NCI-H128 (cell line): ENCODE data around the gene HHLA2.
"Not testable (repeated sequence)": the region's sequence is repeated elsewhere in the genome, so short reads cannot be mapped to it uniquely, and the experiment has no call there.

Experiments used
- DNase-seq: peaks from one replicate; lab custom pipeline; 2025; ENCODE audit not compliant: unreplicated experiment; lab: John Stamatoyannopoulos, UW

Gene HHLA2, protein sequence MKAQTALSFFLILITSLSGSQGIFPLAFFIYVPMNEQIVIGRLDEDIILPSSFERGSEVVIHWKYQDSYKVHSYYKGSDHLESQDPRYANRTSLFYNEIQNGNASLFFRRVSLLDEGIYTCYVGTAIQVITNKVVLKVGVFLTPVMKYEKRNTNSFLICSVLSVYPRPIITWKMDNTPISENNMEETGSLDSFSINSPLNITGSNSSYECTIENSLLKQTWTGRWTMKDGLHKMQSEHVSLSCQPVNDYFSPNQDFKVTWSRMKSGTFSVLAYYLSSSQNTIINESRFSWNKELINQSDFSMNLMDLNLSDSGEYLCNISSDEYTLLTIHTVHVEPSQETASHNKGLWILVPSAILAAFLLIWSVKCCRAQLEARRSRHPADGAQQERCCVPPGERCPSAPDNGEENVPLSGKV

DNA sequence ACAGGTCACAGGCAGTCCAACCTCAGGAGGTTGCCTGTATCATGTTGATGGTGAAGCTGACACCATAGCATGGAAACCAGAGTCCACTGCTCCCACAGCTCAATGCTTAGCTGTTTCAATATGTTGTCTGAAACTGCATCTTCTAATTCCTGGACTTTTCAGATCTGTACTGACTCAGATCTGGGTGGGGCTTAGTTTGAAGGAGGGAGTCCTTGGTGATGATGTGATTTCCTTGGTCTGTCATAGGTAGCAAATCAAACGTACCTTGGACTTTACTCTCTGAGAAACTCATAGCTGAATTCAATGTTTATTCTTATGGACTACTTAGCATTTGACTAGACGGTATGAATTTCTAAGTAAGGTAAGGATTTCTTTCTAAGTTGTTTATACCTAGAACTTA is at the start of gene HHLA2:
Gene HHLA2 (plus strand): TSS at position 310 of the 400 bp plus-strand sequence. CDS start 55,266 bp downstream, outside the sequence.
- no peak for DNase-seq

DNA sequence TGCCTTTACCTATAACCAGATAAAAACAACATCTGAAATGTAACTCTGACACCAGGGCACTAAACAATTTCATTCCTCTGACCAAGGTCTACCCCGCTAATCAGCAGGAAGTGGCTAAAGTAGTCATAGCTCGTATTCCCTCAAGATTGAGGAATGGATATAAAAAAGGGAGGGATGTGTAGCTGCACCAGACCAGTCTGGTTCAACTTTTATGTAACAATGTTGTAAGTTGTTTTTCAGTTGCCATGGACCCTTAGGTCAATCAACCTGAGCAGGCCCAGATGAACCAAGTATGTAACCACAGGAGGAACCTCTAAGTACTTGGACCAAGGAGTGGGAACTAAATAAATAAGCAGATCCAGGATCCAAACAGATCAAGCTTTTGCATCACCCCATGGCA is 45.7 kb upstream of the HHLA2 start:
- DNase-seq = no peak

GRCh38 chr3:108251265-108251664 is 45.1 kb upstream of the HHLA2 start:
- no peak for DNase-seq

GRCh38 chr3:108251844-108252243 is 44.5 kb upstream of the HHLA2 start:
- DNase-seq = no peak

DNA sequence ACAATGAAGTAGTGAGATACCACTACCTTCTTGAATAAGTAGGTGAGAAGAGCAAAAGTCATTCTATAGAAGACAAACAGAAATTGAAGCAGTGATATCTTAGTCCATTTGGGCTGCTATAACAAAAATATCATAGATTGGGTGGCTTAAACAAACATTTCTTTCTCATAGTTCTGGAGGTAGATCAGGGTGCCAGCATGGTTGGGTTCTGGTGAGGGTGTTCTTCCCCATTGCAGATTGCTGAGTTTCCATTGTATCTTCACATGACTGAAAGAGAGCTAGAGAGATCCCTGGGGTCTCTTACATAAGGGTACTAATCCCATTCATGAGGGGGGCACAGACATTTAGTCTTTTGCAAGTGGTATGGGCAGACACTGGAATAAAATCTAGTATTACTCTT is 41.2 kb upstream of the HHLA2 start:
- no peak for DNase-seq

- not testable (repeated sequence) for DNase-seq
Measured at GRCh38 chr3:108264534-108265298, 31.6 kb upstream of the HHLA2 start.

- not testable (repeated sequence) for DNase-seq
Measured at GRCh38 chr3:108268235-108268634, 28.1 kb upstream of the HHLA2 start.

GRCh38 chr3:108271626-108272025 is 24.7 kb upstream of the HHLA2 start:
- no peak for DNase-seq

GRCh38 chr3:108279066-108279465 is 17.3 kb upstream of the HHLA2 start:
- not testable (repeated sequence) for DNase-seq

DNA sequence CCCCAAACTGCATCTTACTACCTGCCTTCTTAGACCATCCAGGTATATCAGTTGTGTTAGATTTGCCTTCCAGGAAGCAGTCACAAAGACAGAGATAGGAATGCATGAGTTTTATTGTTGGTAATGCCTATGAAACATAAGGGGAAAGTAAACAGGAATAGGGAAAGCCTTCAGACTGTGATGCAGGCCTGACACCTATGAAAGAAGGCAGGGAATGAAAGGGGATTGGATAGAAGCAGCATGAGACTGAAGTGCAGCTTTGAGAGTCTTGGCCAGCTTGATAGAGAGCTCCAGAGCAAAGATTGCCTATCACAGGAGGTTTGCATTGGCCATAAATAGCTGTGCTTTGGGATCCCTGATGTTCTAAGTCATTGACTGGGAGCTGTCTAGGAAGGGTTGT is 15.9 kb upstream of the HHLA2 start:
- DNase-seq = no peak

DNA sequence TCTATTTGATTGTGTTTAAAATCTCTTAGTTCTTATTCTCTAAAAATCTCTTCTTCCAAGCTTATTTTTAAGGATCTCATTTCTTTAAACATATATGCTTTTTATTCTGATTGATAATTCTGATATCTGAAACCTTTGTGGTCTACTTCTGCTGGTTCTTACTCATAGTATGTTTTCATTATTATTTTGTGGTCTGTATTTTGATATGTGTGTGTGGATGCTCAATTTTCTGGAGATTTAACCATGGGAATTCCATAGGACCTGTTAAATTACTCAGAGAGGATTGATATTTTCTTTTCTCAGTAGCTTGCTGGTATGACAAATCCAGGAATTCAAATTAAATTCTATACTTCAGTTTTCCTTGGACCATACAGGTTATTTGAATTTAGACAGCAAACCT is 14.7 kb upstream of the HHLA2 start:
- no peak for DNase-seq

DNA sequence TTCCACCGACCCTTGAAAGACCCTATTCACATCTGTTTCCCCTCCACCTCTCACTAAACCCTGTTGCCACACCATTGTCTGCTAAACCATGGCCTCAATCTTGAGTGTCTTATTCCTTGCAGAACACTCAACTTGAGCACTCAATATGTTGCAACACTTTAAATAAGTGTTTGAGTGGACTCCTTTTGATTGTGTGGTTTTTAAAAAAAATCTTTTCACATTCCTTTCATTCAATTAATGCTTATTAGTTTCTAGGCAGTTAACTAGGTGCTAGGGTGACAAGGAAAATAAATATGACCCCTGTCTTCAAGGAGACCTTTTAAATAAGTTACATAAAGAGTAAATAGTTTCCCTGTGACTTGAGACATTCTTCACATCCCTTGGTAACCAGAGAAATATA is 13.3 kb upstream of the HHLA2 start:
- DNase-seq = no peak

GRCh38 chr3:108283989-108284388 is 12.4 kb upstream of the HHLA2 start:
- DNase-seq = no peak

GRCh38 chr3:108285176-108285575 is 11.2 kb upstream of the HHLA2 start:
- DNase-seq = no peak

DNA sequence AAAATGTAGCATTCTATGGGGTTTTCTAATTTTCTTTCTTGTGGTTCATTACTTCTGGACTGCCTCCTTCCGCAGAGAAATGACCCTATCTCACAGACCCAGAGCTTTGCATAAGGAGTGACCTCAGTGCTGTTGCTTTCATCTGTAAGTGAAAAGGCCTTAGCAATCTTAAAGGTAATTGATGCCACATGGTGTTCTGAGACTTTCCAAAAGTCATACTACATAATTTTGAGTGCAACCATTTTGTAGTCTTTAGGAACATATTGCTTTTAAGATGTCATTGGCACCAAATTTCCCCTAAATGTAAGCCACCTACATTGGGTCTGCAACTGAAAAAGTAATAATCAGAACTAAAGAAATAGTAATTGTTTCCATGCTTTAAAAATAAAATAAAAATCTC is 9.2 kb upstream of the HHLA2 start:
- DNase-seq = no peak

GRCh38 chr3:108288193-108288592 is 8.2 kb upstream of the HHLA2 start:
- DNase-seq = not testable (repeated sequence)

DNA sequence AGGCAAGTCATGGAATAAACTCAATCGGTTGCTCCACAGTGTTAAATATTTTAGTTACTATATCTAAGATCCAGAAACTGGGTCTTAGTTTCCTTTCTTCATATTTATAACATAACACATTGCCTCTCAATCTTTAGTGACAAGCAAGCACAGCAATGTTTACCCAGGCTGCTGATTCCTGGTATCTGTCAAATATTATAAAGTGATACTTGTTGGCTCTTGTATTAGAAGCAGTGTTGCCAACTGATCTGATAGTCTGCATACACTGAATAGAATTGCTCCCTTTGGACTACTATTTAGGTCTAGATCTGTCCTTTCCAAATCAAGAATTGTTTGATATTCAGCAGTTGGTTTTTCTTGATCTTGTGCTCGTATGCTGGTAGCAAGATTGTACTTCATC is 7.2 kb upstream of the HHLA2 start:
- DNase-seq = no peak

GRCh38 chr3:108292450-108292849 is 3.9 kb upstream of the HHLA2 start:
- DNase-seq = no peak

DNA sequence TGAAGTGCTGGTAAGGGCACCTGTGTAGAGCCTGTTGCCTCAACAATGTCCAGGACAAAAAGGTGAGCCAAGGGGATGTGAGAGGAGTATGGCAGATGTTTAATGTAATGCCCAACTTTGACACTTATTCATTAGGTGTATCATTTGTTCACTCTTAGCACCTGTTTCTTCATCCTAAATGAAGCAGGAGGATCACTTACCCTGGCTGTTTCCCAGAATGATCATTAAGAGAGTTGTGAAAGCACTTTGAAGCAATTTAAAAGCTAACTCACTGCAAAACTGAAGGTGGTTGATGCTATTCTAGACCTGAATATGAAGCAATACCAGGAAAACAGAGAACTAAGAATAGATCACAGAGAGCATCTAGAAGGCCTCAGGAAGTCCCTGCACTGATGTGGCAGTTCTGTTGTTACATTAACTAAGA is 3.4 kb upstream of the HHLA2 start:
- DNase-seq = no peak

DNA sequence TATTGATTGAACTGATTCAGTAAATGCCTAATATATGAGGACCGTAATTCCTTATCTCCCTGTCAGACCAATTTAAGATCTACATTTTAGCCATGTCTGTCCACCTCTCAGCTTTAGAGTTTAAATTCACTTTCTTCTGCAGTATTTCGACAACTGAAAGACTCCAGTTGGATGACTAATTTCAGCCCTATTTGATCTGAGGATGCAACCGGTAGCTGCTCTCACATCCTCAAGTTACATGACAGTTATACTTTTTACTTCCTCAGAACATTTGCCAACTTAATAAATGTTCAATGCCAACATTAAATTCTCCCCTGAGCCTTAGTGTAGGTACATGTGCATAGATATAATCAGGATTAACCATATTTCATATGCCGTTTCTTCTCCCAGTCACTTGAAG is 2.5 kb upstream of the HHLA2 start:
- DNase-seq = no peak

- no peak for DNase-seq
Measured at GRCh38 chr3:108295421-108296175, 750 bp upstream of the HHLA2 start.

DNA sequence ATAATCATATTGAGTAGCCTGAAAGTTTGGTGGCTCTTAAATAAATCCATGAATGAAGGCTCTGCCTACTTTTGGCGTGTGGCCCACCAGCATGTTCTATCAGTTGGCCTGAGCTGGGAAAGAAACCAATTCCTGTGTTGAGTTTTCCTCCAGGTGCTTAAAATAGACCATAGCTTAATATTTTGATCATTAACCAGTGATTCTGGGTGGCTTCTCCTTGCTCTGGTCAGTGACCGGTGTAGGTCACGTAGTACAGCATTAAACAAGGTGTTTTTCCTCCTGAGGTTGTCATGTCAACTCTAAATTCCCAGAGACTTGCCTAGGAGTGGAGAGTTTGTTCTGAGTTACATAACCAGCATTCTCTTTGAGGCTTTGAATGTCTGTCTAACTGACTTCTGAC is 1.3 kb downstream of the HHLA2 start:
- DNase-seq = no peak
